ENCODE data around the gene PTPRU.

- TF ChIP-seq CTCF (IDR thresholded peaks at IDR 0.05) (no peak), POLR2AphosphoS5 (IDR thresholded peaks at IDR 0.05) (no peak), POLR2A (IDR thresholded peaks at IDR 0.05) (no peak), EP300 (IDR thresholded peaks at IDR 0.05) (no peak)
Observed at GRCh38 chr1:29278124-29278523, 41.8 kb downstream of the PTPRU start.

All from upper lobe of left lung (tissue), 4 donors.